ENCODE results near the gene B3GNT4. TPM values are rescaled to one million over a fixed set of nuclear protein-coding genes. Genes with fewer than 3 reads are reported as not detected.

Gene B3GNT4
- total and polyA plus RNA-seq, 2 donors (not counting 3 experiments of a cell fraction or from before 2014, with no cell fraction given): 0.11 to 0.31 TPM

- ChIA-PET POLR2A (no interaction called here), CTCF (no interaction called here)
- Histone ChIP-seq H3K9me3 (replicated peaks; ENCODE audit: control insufficient read depth, insufficient read depth, low read length) (no peaks in the 10 kb centered on the region), H3K9me1 (replicated peaks; ENCODE audit: control insufficient read depth, extremely low read depth, insufficient read depth, low read length) (no peaks in the 10 kb centered on the region), H3K27ac (ENCODE audit: insufficient read depth, low read depth, low read length) (no peak overlapping the region), H3K27me3 (ENCODE audit: control insufficient read depth in 2 of 2, insufficient read depth in 2 of 2, low read length in 2 of 2) (no peaks in the 10 kb centered on the region), H3K36me3 (ENCODE audit: control insufficient read depth in 2 of 2, extremely low read depth in 1 of 2, insufficient read depth in 2 of 2, low read length in 2 of 2) (peaks cover 2 to 9% of the 10 kb centered on the region in 2 experiments), H3K4me2 (ENCODE audit: insufficient read depth, low read length) (no peak overlapping the region), H3K79me2 (ENCODE audit: control insufficient read depth, insufficient read depth, low read length) (no peaks in the 10 kb centered on the region), H4K20me1 (replicated peaks; ENCODE audit: control insufficient read depth, extremely low read depth, insufficient read depth, low read length) (no peaks in the 10 kb centered on the region), H3K4me3 (replicated peaks in 1 of 3; ENCODE audit: insufficient read depth in 1 of 3, low read depth in 1 of 3, low read length in 3 of 3) (no peak overlapping the region), H3K4me1 (ENCODE audit: control insufficient read depth, extremely low read depth, insufficient read depth, low read length) (no peaks in the 10 kb centered on the region), H2AFZ (ENCODE audit: low read depth, low read length) (no peak overlapping the region), H3K9ac (replicated peaks; ENCODE audit: extremely low read depth, insufficient read depth, low read length) (no peak overlapping the region)
- dilution Hi-C loops (cut with MboI; ENCODE audit: extremely low pct_ligation_motif_present, low sequenced_read_pairs): no loop called here
- no peak for FAIRE-seq
- BruUV-seq (replicated peaks): no TSS peak
- TF ChIP-seq CTCF (IDR thresholded peaks at IDR 0.05; ENCODE audit: extremely low read depth in 1 of 2, insufficient read depth in 1 of 2, low read depth in 1 of 2, low read length in 2 of 2) (no peak), JUN (IDR thresholded peaks at IDR 0.05; ENCODE audit: borderline replicate concordance, insufficient read depth, insufficient read length, low read depth) (no peak), EZH2 (IDR thresholded peaks at IDR 0.05; ENCODE audit: borderline replicate concordance, low read depth, low read length, severe bottlenecking) (no peak), FOS (IDR thresholded peaks at IDR 0.05; ENCODE audit: borderline replicate concordance, insufficient read depth, low read length) (no peak), GATA2 (IDR thresholded peaks at IDR 0.05; ENCODE audit: insufficient read depth, insufficient read length, low read depth, low read length) (no peak), MYC (IDR thresholded peaks at IDR 0.05; ENCODE audit: low read depth, low read length) (no peak), POLR2AphosphoS5 (IDR thresholded peaks at IDR 0.05; ENCODE audit: insufficient read depth, low read depth, low read length) (no peak)
- intact Hi-C loops (cut with micrococcal nuclease): no loop called here
- DNase-seq (ENCODE audit: low read depth, low spot score): no peak
Measured at GRCh38 chr12:122232691-122233090, 29.2 kb downstream of the B3GNT4 start.
